Measurements from ENCODE around the gene NSMCE3.

Gene NSMCE3

DNA sequence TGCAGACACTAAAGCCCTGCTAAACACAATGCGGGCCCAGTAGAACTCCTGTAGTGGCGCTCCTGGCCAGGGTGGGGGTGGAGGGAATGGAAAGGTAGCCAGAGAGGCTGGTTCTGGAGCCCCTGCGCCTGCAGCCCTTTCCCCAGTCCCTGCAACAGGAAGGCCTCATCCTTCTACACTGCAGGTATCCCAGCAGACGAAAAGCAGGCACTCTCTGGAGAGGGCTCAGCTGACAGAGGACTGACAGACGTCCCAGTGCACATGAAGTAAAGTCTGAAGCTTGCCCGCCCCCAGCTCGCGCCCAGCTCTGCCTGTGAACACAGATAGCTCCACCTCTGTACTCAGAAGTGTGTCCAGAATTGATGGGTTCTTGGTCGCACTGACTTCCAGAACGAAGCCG is 46.0 kb downstream of the NSMCE3 start:
- TF ChIP-seq PPARA (CRISPR knock-in tag; IDR thresholded peaks at IDR 0.05; ENCODE audit: borderline replicate concordance) (no peak), ZNF70 (CRISPR knock-in tag; IDR thresholded peaks at IDR 0.05) (no peak), ZNF565 (CRISPR knock-in tag; conservative IDR thresholded peaks at IDR 0.05; ENCODE audit: low read depth) (no peak), ISL1 (CRISPR knock-in tag; IDR thresholded peaks at IDR 0.05) (no peak), BACH2 (CRISPR knock-in tag; IDR thresholded peaks at IDR 0.05; ENCODE audit: borderline replicate concordance) (no peak)
- no peak for ATAC-seq

DNA sequence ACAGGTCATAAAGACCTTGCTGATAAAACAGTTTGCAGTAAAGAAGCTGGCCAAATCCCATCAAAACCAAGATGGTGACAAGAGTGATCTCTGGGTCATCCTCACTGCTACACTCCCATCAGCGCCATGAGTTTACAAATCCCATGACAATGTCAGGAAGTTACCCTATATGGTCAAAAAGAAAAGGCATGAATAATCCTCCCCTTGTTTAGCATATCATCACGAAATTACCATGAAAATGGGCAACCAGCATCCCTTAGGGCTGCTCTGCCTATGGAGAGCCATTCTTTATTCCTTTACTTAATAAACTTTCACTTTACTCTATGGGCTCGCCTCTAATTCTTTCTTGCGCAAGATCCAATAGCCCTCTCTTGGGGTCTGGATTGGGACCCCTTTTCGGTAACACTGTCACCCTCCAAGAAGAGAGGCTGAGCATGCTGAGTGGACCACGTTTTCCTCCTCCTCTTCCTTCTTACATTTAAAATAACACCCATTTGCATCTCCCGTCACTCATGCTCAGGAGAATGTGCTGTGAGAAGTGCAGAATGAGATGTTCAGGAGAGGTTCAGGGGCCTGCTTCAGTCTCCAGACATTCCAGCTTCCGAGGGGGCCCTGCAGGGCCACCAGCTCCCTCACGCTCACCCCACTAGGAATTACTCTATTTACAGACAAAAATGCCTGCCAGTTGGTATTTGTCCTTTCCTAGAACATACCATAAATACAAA is 47.3 kb downstream of the NSMCE3 start:
- ATAC-seq, result no peak
- TF ChIP-seq BACH2 (CRISPR knock-in tag; IDR thresholded peaks at IDR 0.05; ENCODE audit: borderline replicate concordance) (no peak), CREB5 (CRISPR knock-in tag; IDR thresholded peaks at IDR 0.05; ENCODE audit: low read depth) (no peak), ZFP3 (CRISPR knock-in tag; IDR thresholded peaks at IDR 0.05) (no peak), ZNF70 (CRISPR knock-in tag; IDR thresholded peaks at IDR 0.05) (no peak), OSR1 (CRISPR knock-in tag; IDR thresholded peaks at IDR 0.05) (no peak), ZNF8 (CRISPR knock-in tag; IDR thresholded peaks at IDR 0.05) (no peak), ZC3H10 (CRISPR knock-in tag; IDR thresholded peaks at IDR 0.05) (no peak), ARNTL (CRISPR knock-in tag; IDR thresholded peaks at IDR 0.05; ENCODE audit: borderline replicate concordance, low read depth) (no peak), TOX (CRISPR knock-in tag; IDR thresholded peaks at IDR 0.05; ENCODE audit: borderline replicate concordance) (no peak), ESRRG (CRISPR knock-in tag; IDR thresholded peaks at IDR 0.05) (no peak), POU6F1 (CRISPR knock-in tag; IDR thresholded peaks at IDR 0.05; ENCODE audit: borderline replicate concordance, low read depth) (no peak), PATZ1 (CRISPR knock-in tag; IDR thresholded peaks at IDR 0.05; ENCODE audit: borderline replicate concordance) (no peak)
- TF ChIP-seq, protein P1, sequence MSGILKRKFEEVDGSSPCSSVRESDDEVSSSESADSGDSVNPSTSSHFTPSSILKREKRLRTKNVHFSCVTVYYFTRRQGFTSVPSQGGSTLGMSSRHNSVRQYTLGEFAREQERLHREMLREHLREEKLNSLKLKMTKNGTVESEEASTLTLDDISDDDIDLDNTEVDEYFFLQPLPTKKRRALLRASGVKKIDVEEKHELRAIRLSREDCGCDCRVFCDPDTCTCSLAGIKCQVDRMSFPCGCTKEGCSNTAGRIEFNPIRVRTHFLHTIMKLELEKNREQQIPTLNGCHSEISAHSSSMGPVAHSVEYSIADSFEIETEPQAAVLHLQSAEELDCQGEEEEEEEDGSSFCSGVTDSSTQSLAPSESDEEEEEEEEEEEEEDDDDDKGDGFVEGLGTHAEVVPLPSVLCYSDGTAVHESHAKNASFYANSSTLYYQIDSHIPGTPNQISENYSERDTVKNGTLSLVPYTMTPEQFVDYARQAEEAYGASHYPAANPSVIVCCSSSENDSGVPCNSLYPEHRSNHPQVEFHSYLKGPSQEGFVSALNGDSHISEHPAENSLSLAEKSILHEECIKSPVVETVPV (CRISPR knock-in tag; IDR thresholded peaks at IDR 0.05), result no peak

- ATAC-seq, result no peak
- no peak for TF ChIP-seq PATZ1 (CRISPR knock-in tag; IDR thresholded peaks at IDR 0.05; ENCODE audit: borderline replicate concordance)
- no peak for TF ChIP-seq OSR1 (CRISPR knock-in tag; IDR thresholded peaks at IDR 0.05)
- TF ChIP-seq ARNTL (CRISPR knock-in tag; IDR thresholded peaks at IDR 0.05; ENCODE audit: borderline replicate concordance, low read depth), result no peak
- TF ChIP-seq ZNF8 (CRISPR knock-in tag; IDR thresholded peaks at IDR 0.05), result no peak
- TF ChIP-seq RARB (CRISPR knock-in tag; IDR thresholded peaks at IDR 0.05), result no peak
- TF ChIP-seq TOX (CRISPR knock-in tag; IDR thresholded peaks at IDR 0.05; ENCODE audit: borderline replicate concordance), result no peak
- no peak for TF ChIP-seq ISL1 (CRISPR knock-in tag; IDR thresholded peaks at IDR 0.05)
- TF ChIP-seq ESRRG (CRISPR knock-in tag; IDR thresholded peaks at IDR 0.05), result no peak
- TF ChIP-seq POU6F1 (CRISPR knock-in tag; IDR thresholded peaks at IDR 0.05; ENCODE audit: borderline replicate concordance, low read depth), result no peak
- TF ChIP-seq SNAI2 (CRISPR knock-in tag; IDR thresholded peaks at IDR 0.05), result no peak
- no peak for TF ChIP-seq PPARA (CRISPR knock-in tag; IDR thresholded peaks at IDR 0.05; ENCODE audit: borderline replicate concordance)
- TF ChIP-seq GLIS3 (CRISPR knock-in tag; IDR thresholded peaks at IDR 0.05), result no peak
- TF ChIP-seq TCF4 (CRISPR knock-in tag; IDR thresholded peaks at IDR 0.05; ENCODE audit: borderline replicate concordance), result no peak
- TF ChIP-seq ZNF70 (CRISPR knock-in tag; IDR thresholded peaks at IDR 0.05), result no peak
Measured at GRCh38 chr15:29220852-29221251, 48.8 kb downstream of the NSMCE3 start.

All from SK-N-SH treated with all-trans-retinoic acid at 6 μM for 48 hours (cell line).